Activated CD4-positive, alpha-beta T cell treated with anti-CD3 and anti-CD28 coated beads, Interleukin-2, amount 50 U/mL, for 48 hours (primary cell): ENCODE data around the gene ABHD16A.

Experiments
- DNase-seq, 2 experiments: peaks; one replicate each; pipeline ENCODE4 v3.0.0-alpha.2; 2020

ABHD16A gene

GRCh38 chr6:31660381-31661261 is 42.5 kb downstream of the ABHD16A start, which contains the start of gene C6orf47:
TSS of gene C6orf47 (minus strand) at chr6:31660778. CDS start at chr6:31659947, 831 bp downstream.
- DNase-seq, result peak; percentile 78 to 84

GRCh38 chr6:31659649-31660380 is 43.3 kb downstream of the ABHD16A start:
- peak; percentile 51 to 66 for DNase-seq

GRCh38 chr6:31658983-31659648 is 44.0 kb downstream of the ABHD16A start:
- DNase-seq, result no peak

GRCh38 chr6:31658158-31658688 is 44.9 kb downstream of the ABHD16A start:
- no peak for DNase-seq

GRCh38 chr6:31657406-31658157 is 45.5 kb downstream of the ABHD16A start:
- DNase-seq, result peak in 1 of 2 experiments; percentile 36

- no peak for DNase-seq
Measured at GRCh38 chr6:31655349-31656237, 47.5 kb downstream of the ABHD16A start, which contains the start of gene APOM. TSS of gene APOM (plus strand) at chr6:31655894. CDS start at chr6:31655967, 73 bp downstream.

GRCh38 chr6:31654574-31655348 is 48.4 kb downstream of the ABHD16A start:
- DNase-seq, result no peak

GRCh38 chr6:31652925-31653724 is 50.0 kb downstream of the ABHD16A start:
- DNase-seq, result peak in 1 of 2 experiments; percentile 89

- DNase-seq, result peak in 1 of 2 experiments; percentile 75
Measured at GRCh38 chr6:31651602-31652191, 51.4 kb downstream of the ABHD16A start.

- DNase-seq, result no peak
Measured at GRCh38 chr6:31645325-31645724, 57.8 kb downstream of the ABHD16A start.

GRCh38 chr6:31643818-31644454 is 59.2 kb downstream of the ABHD16A start:
- no peak for DNase-seq

- no peak for DNase-seq
Measured at GRCh38 chr6:31642798-31643570, 60.1 kb downstream of the ABHD16A start.

GRCh38 chr6:31641370-31641769 is 61.8 kb downstream of the ABHD16A start:
- DNase-seq, result no peak

GRCh38 chr6:31640612-31641011 is 62.5 kb downstream of the ABHD16A start:
- DNase-seq, result no peak

- peak; percentile 53 to 63 for DNase-seq
Measured at GRCh38 chr6:31639449-31639861, 63.7 kb downstream of the ABHD16A start.

- no peak for DNase-seq
Measured at GRCh38 chr6:31639043-31639442, 64.1 kb downstream of the ABHD16A start.
